Caco-2 (cell line): ENCODE results near the gene CCDC60. TPM values are rescaled to one million over a fixed set of nuclear protein-coding genes. Genes with fewer than 3 reads are reported as not detected.

ENCODE experiments used
- BruUV-seq: library from RNA; stranded (reverse); fragments of 400-500 nt; replicated peaks from 2 replicates; lab custom pipeline; 2021; lab: Mats Ljungman, UMichigan
- CTCF ChIA-PET: fragments of 300-600 bp; sonication (Branson Sonifier 250); formaldehyde crosslinking; loops from one replicate; lab custom pipeline; 2022; ENCODE audit warnings: antibody characterized with exemption; lab: Charles Lee
- POLR2A ChIA-PET: fragments of 300-600 bp; sonication (Branson Sonifier 250); formaldehyde crosslinking; loops from one replicate; lab custom pipeline; 2022; ENCODE audit warnings: antibody characterized with exemption; lab: Charles Lee
- DNase-seq, 2 experiments: peaks; one replicate each; pipeline versions ENCODE4 v3.0.0 to v3.0.0-alpha.2; 2020 to 2022
- H3K27me3 ChIP-seq: replicated peaks from 2 replicates; pipeline ENCODE4 v1.6.0; 2011; ENCODE audit warnings: low read length; ENCODE audit not compliant: control insufficient read depth, insufficient read depth
- H3K36me3 ChIP-seq: 2 replicates; pipeline ENCODE4 v1.5.1; 2011; ENCODE audit warnings: low read length; ENCODE audit not compliant: control insufficient read depth, insufficient read depth
- H3K4me1 ChIP-seq: fragments of 250-450 bp; sonication (Bioruptor Pico); 2 replicates; pipeline ENCODE4 v1.5.1; 2020; ENCODE audit warnings: mild to moderate bottlenecking
- H3K4me3 ChIP-seq: 2 replicates; pipeline ENCODE4 v1.5.1; 2011; ENCODE audit warnings: low read depth, mild to moderate bottlenecking, control low read depth, low read length
- H3K9me3 ChIP-seq: fragments of 250-450 bp; sonication (Bioruptor Pico); 2 replicates; pipeline ENCODE4 v1.5.1; 2020; ENCODE audit warnings: mild to moderate bottlenecking, moderate library complexity
- H3K27ac Mint-ChIP-seq: one replicate; pipeline ENCODE4 v1.8.0; 2022; ENCODE audit warnings: mixed read lengths; ENCODE audit not compliant: unreplicated experiment
- H3K27me3 Mint-ChIP-seq: one replicate; pipeline ENCODE4 v1.8.0; 2022; ENCODE audit warnings: mixed read lengths; ENCODE audit not compliant: insufficient read depth, unreplicated experiment
- H3K36me3 Mint-ChIP-seq: one replicate; pipeline ENCODE4 v1.8.0; 2022; ENCODE audit warnings: mild to moderate bottlenecking, mixed read lengths; ENCODE audit not compliant: insufficient read depth, unreplicated experiment
- H3K4me1 Mint-ChIP-seq: one replicate; pipeline ENCODE4 v1.8.0; 2022; ENCODE audit warnings: low read depth, mixed read lengths; ENCODE audit not compliant: unreplicated experiment
- H3K4me3 Mint-ChIP-seq: one replicate; pipeline ENCODE4 v1.8.0; 2022; ENCODE audit warnings: mild to moderate bottlenecking, moderate library complexity, mixed read lengths; ENCODE audit not compliant: unreplicated experiment
- H3K9me3 Mint-ChIP-seq: one replicate; pipeline ENCODE4 v1.8.0; 2022; ENCODE audit warnings: mixed read lengths; ENCODE audit not compliant: unreplicated experiment
- CTCF ChIP-seq, 2 experiments: fragments of 200-600 bp in 1 of 2; IDR thresholded peaks; 1 replicate in 1 of 2; 2 replicates in 1 of 2; pipeline versions ENCODE4 v1.5.1 to v1.8.0; 2011 to 2022; ENCODE audit warnings: antibody characterized with exemption in 1 of 2, control low read depth in 1 of 2, inconsistent platforms in 1 of 2, low read depth in 1 of 2, low read length in 1 of 2, mild to moderate bottlenecking in 1 of 2, moderate library complexity in 1 of 2; ENCODE audit not compliant: insufficient read depth in 1 of 2, severe bottlenecking in 1 of 2, unreplicated experiment in 1 of 2
- intact Hi-C: fragments of 100-400 bp; cut with micrococcal nuclease; formaldehyde crosslinking; loops from one replicate; pipeline ENCODE4 v1.10.0; 2022; ENCODE audit not compliant: unreplicated experiment
- total RNA-seq: library from RNA; stranded (reverse); gene quantifications from 2 replicates; pipeline ENCODE4 v1.2.3, GENCODE V29; 2022

CCDC60 gene
- total RNA-seq, 1 experiment from 2014 or later: not detected

- Histone ChIP-seq H3K36me3 (no peaks in the 10 kb centered on the region), H3K27me3 (no peaks in the 10 kb centered on the region; the same call in 1 of the 2 replicates), H3K9me3 (no peaks in the 10 kb centered on the region), H3K4me3 (no peak overlapping the region), H3K4me1 (no peaks in the 10 kb centered on the region)
- Mint-ChIP-seq H3K4me1 (no peaks in the 10 kb centered on the region), H3K27ac (no peak overlapping the region), H3K9me3 (no peaks in the 10 kb centered on the region), H3K4me3 (no peak overlapping the region), H3K27me3 (peaks cover 3% of the 10 kb centered on the region), H3K36me3 (no peaks in the 10 kb centered on the region)
- intact Hi-C loops: loop anchor here (2.0 kb wide), 1 partner anchor 85 kb away; no protein-coding TSS in a partner anchor
- peak; percentile 48 for DNase-seq
- BruUV-seq: no TSS peak
- peak; percentile 29 to 56 for TF ChIP-seq CTCF (IDR thresholded peaks at IDR 0.05; ENCODE audit: insufficient read depth in 1 of 2, low read depth in 1 of 2, low read length in 1 of 2, severe bottlenecking in 1 of 2, unreplicated experiment in 1 of 2)
- ChIA-PET POLR2A (no interaction called here), CTCF (interaction anchor here (0.5 to 0.6 kb wide), 2 partner anchors 85 to 1773 kb away, joined by 3 to 5 read pairs; no protein-coding TSS in a partner anchor)
These were observed 6.4 kb upstream of the CCDC60 start for GRCh38 chr12:119328111-119328510.

- Histone ChIP-seq H3K4me1 (no peaks in the 10 kb centered on the region), H3K36me3 (no peaks in the 10 kb centered on the region), H3K27me3 (no peaks in the 10 kb centered on the region), H3K9me3 (no peaks in the 10 kb centered on the region), H3K4me3 (no peak overlapping the region)
- Mint-ChIP-seq H3K4me3 (no peak overlapping the region), H3K36me3 (no peaks in the 10 kb centered on the region), H3K4me1 (no peaks in the 10 kb centered on the region), H3K9me3 (no peaks in the 10 kb centered on the region), H3K27me3 (peaks cover 5% of the 10 kb centered on the region), H3K27ac (no peak overlapping the region)
- no peak for TF ChIP-seq CTCF (IDR thresholded peaks at IDR 0.05; ENCODE audit: insufficient read depth in 1 of 2, low read depth in 1 of 2, low read length in 1 of 2, severe bottlenecking in 1 of 2, unreplicated experiment in 1 of 2)
- POLR2A ChIA-PET: no interaction called here
- DNase-seq: no peak
- CTCF ChIA-PET: no interaction called here
- intact Hi-C loops: no loop called here
- no TSS peak for BruUV-seq
These were observed 4.2 kb downstream of the CCDC60 start for GRCh38 chr12:119338593-119339363.

- ChIA-PET CTCF (no interaction called here), POLR2A (no interaction called here)
- H3K9me3 ChIP-seq: no peaks in the 10 kb centered on the region
- no peak for TF ChIP-seq CTCF (IDR thresholded peaks at IDR 0.05; ENCODE audit: insufficient read depth in 1 of 2, low read depth in 1 of 2, low read length in 1 of 2, severe bottlenecking in 1 of 2, unreplicated experiment in 1 of 2)
- intact Hi-C loops: no loop called here
- no peaks in the 10 kb centered on the region for H3K36me3 ChIP-seq
- Mint-ChIP-seq H3K27ac (no peak overlapping the region), H3K4me3 (no peak overlapping the region), H3K9me3 (no peaks in the 10 kb centered on the region), H3K36me3 (no peaks in the 10 kb centered on the region), H3K4me1 (no peaks in the 10 kb centered on the region), H3K27me3 (peaks cover 3% of the 10 kb centered on the region)
- no peak for DNase-seq
- H3K27me3 ChIP-seq: no peaks in the 10 kb centered on the region
- no peaks in the 10 kb centered on the region for H3K4me1 ChIP-seq
- H3K4me3 ChIP-seq: no peak overlapping the region
- no TSS peak for BruUV-seq
These were observed 6.0 kb downstream of the CCDC60 start for GRCh38 chr12:119340578-119340977.
